Liver (tissue), 3 donors: ENCODE results near the gene NME8.

ENCODE experiments used
- ATF3 ChIP-seq: IDR thresholded peaks from 2 replicates; pipeline ENCODE4 v1.6.1; 2016; ENCODE audit warnings: antibody characterized with exemption
- CTCF ChIP-seq: fragments of 150-350 bp; IDR thresholded peaks from 2 replicates; pipeline ENCODE4 v1.5.1; 2017; ENCODE audit warnings: improper control_type of control experiment, low read depth, low read length; ENCODE audit not compliant: missing input control
- EGR1 ChIP-seq, 2 donors: IDR thresholded peaks; 2 replicates each; pipeline ENCODE4 v1.6.1; 2016 to 2018; ENCODE audit warnings: antibody characterized with exemption in 2 of 2, low read depth in 2 of 2
- GABPA ChIP-seq, 2 donors: IDR thresholded peaks in 1 of 2; conservative IDR thresholded peaks in 1 of 2; 2 replicates each; pipeline ENCODE4 v1.6.1; 2016; ENCODE audit warnings: antibody characterized with exemption in 2 of 2, mild to moderate bottlenecking in 1 of 2, moderate library complexity in 1 of 2
- REST ChIP-seq: IDR thresholded peaks from 2 replicates; pipeline ENCODE4 v1.6.1; 2016; ENCODE audit warnings: antibody characterized with exemption, mild to moderate bottlenecking
- TAF1 ChIP-seq: conservative IDR thresholded peaks from 2 replicates; pipeline ENCODE4 v1.6.1; 2016; ENCODE audit warnings: antibody characterized with exemption, mild to moderate bottlenecking
- donor health status: healthy.
- donor health status: healthy.

- no peak for TF ChIP-seq CTCF
- TF ChIP-seq REST, result no peak
- no peak for TF ChIP-seq GABPA (IDR thresholded peaks at IDR 0.05 in 1 of 2, conservative IDR thresholded peaks at IDR 0.05 in 1 of 2)
- TF ChIP-seq ATF3, result no peak
- TF ChIP-seq TAF1, result no peak
- no peak for TF ChIP-seq EGR1 (IDR thresholded peaks at IDR 0.05; ENCODE audit: low read depth in 2 of 2)
Observed at GRCh38 chr7:37823557-37823956, 24.8 kb upstream of the NME8 start.
